ENCODE results near the gene GGA1.

The GGA1 gene

GRCh38 chr22:37631448-37632173 is 23.0 kb downstream of the GGA1 start:
- no peaks in the 10 kb centered on the region for H3K9me3 ChIP-seq (replicated peaks; ENCODE audit: insufficient read depth, low read length)
- no peak for DNase-seq
- no peaks in the 10 kb centered on the region for H4K20me1 ChIP-seq (ENCODE audit: insufficient read depth, low read length)
- no peaks in the 10 kb centered on the region for H3K9me2 ChIP-seq (replicated peaks; ENCODE audit: insufficient read depth, low read length)
- TF ChIP-seq EZH2 (optimal IDR thresholded peaks at IDR 0.05; ENCODE audit: low read depth, low read length) (no peak), CTCF (IDR thresholded peaks at IDR 0.05; ENCODE audit: low read length) (no peak), EZH2phosphoT487 (IDR thresholded peaks at IDR 0.05; ENCODE audit: low read length) (no peak)
- no peaks in the 10 kb centered on the region for H3K36me3 ChIP-seq (replicated peaks; ENCODE audit: insufficient read depth, low read length)
- no peak overlapping the region for H3K4me2 ChIP-seq (ENCODE audit: low read depth, low read length)
- peaks cover 20% of the 10 kb centered on the region for H3K4me1 ChIP-seq (ENCODE audit: low read length)
- no peaks in the 10 kb centered on the region for H3K79me2 ChIP-seq (ENCODE audit: low read length)
- no peak overlapping the region for H3K27ac ChIP-seq (ENCODE audit: low read length)
- H3K4me3 ChIP-seq (ENCODE audit: low read length) = no peak overlapping the region
- peaks cover 16% of the 10 kb centered on the region for H3F3A ChIP-seq (ENCODE audit: insufficient read depth, low read length)
- H3K27me3 ChIP-seq (replicated peaks; ENCODE audit: insufficient read depth, low read length) = no peaks in the 10 kb centered on the region
- H3K9ac ChIP-seq (ENCODE audit: low read length) = no peak overlapping the region
- no peak overlapping the region for H2AFZ ChIP-seq (ENCODE audit: low read length)

DNA sequence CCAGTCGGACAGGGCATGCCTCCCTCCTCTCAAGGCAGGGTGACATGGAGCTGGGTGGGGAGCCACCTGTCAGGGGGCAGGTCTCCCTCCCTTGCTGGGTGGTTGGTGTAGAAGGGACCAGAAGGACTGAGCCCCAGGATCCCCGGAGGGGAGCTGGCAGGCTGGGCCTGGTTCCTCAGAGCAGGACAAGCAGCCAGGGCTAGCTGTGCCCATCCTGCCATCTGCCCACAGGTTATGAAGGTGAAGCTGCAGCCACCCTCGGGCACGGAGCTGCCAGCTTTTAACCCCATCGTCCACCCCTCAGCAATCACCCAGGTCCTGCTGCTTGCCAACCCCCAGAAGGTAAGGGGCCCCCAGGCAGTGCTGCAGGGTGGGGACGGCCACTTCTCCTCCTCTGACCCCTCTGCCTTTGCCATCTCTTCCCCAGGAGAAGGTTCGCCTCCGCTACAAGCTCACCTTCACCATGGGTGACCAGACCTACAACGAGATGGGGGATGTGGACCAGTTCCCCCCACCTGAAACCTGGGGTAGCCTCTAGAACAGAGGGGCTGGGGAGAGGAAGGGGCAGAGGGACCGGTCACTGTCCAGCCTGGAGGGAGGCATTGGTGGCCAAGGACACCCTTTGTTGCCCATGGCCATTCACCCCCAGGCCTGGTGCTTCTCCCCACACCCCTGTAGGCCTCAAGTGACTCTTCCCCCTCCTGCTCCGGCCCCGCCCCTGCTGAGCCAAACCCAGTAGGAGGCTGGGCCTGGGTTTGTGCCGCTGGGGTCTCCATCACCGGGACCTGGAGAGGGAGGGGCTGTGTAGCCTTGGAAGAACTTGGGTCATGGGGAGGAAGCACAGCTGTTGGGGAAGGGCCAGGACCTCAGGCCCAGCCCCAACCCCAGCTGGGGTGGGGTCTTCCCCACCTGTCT is 23.8 kb downstream of the GGA1 start:
- H3K9me2 ChIP-seq (replicated peaks; ENCODE audit: insufficient read depth, low read length) = no peaks in the 10 kb centered on the region
- no peak overlapping the region for H2AFZ ChIP-seq (ENCODE audit: low read length)
- no peak overlapping the region for H3K4me2 ChIP-seq (ENCODE audit: low read depth, low read length)
- H3F3A ChIP-seq (ENCODE audit: insufficient read depth, low read length) = peaks cover 19% of the 10 kb centered on the region
- no peak overlapping the region for H3K27ac ChIP-seq (ENCODE audit: low read length)
- no peak for DNase-seq
- peaks cover 20% of the 10 kb centered on the region for H3K4me1 ChIP-seq (ENCODE audit: low read length)
- no peak overlapping the region for H3K4me3 ChIP-seq (ENCODE audit: low read length)
- H3K36me3 ChIP-seq (replicated peaks; ENCODE audit: insufficient read depth, low read length) = no peaks in the 10 kb centered on the region
- TF ChIP-seq EZH2phosphoT487 (IDR thresholded peaks at IDR 0.05; ENCODE audit: low read length) (no peak), EZH2 (optimal IDR thresholded peaks at IDR 0.05; ENCODE audit: low read depth, low read length) (no peak), CTCF (IDR thresholded peaks at IDR 0.05; ENCODE audit: low read length) (no peak)
- no peaks in the 10 kb centered on the region for H3K79me2 ChIP-seq (ENCODE audit: low read length)
- no peaks in the 10 kb centered on the region for H4K20me1 ChIP-seq (ENCODE audit: insufficient read depth, low read length)
- H3K27me3 ChIP-seq (replicated peaks; ENCODE audit: insufficient read depth, low read length) = no peaks in the 10 kb centered on the region
- H3K9ac ChIP-seq (ENCODE audit: low read length) = no peak overlapping the region
- no peaks in the 10 kb centered on the region for H3K9me3 ChIP-seq (replicated peaks; ENCODE audit: insufficient read depth, low read length)

- Histone ChIP-seq H3K4me1 (ENCODE audit: low read length) (peaks cover 20% of the 10 kb centered on the region), H3F3A (ENCODE audit: insufficient read depth, low read length) (peaks cover 19% of the 10 kb centered on the region), H3K4me2 (ENCODE audit: low read depth, low read length) (no peak overlapping the region), H3K79me2 (ENCODE audit: low read length) (no peaks in the 10 kb centered on the region), H3K27me3 (replicated peaks; ENCODE audit: insufficient read depth, low read length) (no peaks in the 10 kb centered on the region), H3K36me3 (replicated peaks; ENCODE audit: insufficient read depth, low read length) (no peaks in the 10 kb centered on the region), H4K20me1 (ENCODE audit: insufficient read depth, low read length) (no peaks in the 10 kb centered on the region), H3K4me3 (ENCODE audit: low read length) (no peak overlapping the region), H3K9me3 (replicated peaks; ENCODE audit: insufficient read depth, low read length) (no peaks in the 10 kb centered on the region), H2AFZ (ENCODE audit: low read length) (no peak overlapping the region), H3K27ac (ENCODE audit: low read length) (no peak overlapping the region), H3K9me2 (replicated peaks; ENCODE audit: insufficient read depth, low read length) (no peaks in the 10 kb centered on the region), H3K9ac (ENCODE audit: low read length) (no peak overlapping the region)
- DNase-seq = no peak
- TF ChIP-seq CTCF (IDR thresholded peaks at IDR 0.05; ENCODE audit: low read length) (no peak), EZH2phosphoT487 (IDR thresholded peaks at IDR 0.05; ENCODE audit: low read length) (no peak), EZH2 (optimal IDR thresholded peaks at IDR 0.05; ENCODE audit: low read depth, low read length) (no peak)
These were observed 24.5 kb downstream of the GGA1 start for GRCh38 chr22:37633089-37633624.
